ENCODE measurements around the gene SCRN2. TPM values are rescaled to one million over a fixed set of nuclear protein-coding genes. Genes with fewer than 3 reads are reported as not detected.
A peak's percentile ranks its signal among the peaks of the same experiment; 100 is the strongest.

SCRN2 gene
- total RNA-seq, 1 donor from 2014 or later = 37.8 TPM

DNA sequence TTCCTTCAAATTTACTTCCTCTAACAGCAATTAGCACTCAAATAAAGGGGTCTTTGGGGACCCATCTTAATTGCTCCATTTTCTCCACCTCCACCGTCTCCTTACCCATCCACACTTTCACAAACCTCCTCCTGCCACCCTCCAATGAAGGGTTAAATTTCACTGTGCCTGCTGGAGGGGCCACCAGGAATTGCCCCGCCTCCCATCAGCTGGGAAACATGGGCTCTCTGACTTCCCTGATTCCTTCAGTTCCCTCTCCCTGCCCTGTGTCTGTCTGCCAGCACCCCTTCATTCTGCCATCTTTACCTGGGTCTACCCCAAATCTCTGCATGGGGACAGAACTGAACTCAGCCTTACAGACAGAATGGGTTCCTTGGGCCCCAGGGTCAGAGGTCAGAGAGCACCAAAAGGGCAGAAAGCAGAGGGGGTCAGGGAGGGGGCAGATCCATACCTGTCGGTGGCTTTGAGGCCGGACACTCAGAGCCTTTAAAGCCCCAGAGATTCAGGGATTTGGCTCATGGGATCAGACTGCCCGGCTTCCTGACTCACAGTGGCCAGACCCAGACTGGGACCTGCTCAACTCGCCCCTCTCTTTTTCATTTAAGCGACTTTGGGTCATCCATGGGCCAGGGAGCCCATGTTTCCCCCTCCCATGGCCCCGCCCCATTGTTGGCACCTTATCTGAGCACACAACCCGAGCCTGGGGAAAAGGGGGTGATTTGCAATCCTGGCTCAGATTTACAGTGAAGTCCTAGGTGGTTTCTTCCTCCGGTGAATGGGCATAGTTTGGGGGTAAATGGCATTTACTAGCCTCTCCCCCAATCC lies 37.3 kb upstream of the SCRN2 start:
- TF ChIP-seq, protein P1, sequence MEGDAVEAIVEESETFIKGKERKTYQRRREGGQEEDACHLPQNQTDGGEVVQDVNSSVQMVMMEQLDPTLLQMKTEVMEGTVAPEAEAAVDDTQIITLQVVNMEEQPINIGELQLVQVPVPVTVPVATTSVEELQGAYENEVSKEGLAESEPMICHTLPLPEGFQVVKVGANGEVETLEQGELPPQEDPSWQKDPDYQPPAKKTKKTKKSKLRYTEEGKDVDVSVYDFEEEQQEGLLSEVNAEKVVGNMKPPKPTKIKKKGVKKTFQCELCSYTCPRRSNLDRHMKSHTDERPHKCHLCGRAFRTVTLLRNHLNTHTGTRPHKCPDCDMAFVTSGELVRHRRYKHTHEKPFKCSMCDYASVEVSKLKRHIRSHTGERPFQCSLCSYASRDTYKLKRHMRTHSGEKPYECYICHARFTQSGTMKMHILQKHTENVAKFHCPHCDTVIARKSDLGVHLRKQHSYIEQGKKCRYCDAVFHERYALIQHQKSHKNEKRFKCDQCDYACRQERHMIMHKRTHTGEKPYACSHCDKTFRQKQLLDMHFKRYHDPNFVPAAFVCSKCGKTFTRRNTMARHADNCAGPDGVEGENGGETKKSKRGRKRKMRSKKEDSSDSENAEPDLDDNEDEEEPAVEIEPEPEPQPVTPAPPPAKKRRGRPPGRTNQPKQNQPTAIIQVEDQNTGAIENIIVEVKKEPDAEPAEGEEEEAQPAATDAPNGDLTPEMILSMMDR (conservative IDR thresholded peaks at IDR 0.05) = no peak
- Mint-ChIP-seq H3K36me3 (ENCODE audit: low read depth) (no peaks in the 10 kb centered on the region), H3K4me1 (no peaks in the 10 kb centered on the region), H3K9me3 (no peaks in the 10 kb centered on the region), H3K27me3 (ENCODE audit: low read depth) (peaks cover 77% of the 10 kb centered on the region), H3K4me3 (no peak overlapping the region), H3K27ac (ENCODE audit: unreplicated experiment) (no peak overlapping the region)
- no peak for DNase-seq (ENCODE audit: low read depth, low spot score)

DNA sequence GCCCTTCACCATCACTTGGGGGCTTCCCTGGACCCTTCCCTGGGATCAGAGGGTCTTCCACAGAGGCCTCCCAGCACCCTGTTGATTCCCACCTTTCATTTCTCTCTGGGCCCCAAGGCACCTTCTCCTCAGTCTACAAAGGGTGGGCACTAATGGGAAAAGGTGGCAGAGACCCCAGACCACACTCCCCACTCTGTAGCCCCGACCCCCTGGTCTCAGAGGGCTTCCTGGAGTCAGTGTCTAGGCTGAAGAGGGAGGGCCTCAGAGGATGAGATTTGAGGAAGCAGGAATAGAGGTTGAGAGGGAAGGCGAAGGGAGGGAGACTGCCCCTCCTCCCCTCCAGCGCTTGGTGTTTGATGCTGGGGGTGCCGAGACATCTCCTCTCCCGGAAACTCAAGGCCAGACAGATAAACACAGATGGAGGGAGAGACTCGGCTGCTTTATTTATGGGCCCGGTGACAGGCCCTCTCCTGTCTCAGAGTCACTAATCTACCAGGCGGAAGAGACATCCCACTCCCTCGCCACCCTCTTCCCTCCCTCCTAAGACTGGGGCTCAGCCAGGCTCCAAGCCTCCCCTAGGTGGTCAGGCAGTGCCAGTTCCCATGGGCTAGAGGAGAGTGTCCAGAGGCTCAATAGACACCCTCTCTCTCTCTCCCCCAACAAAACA lies 36.4 kb upstream of the SCRN2 start:
- H3K4me1 Mint-ChIP-seq = no peaks in the 10 kb centered on the region
- H3K27ac Mint-ChIP-seq (ENCODE audit: unreplicated experiment) = no peak overlapping the region
- no peak overlapping the region for H3K4me3 Mint-ChIP-seq
- TF ChIP-seq, protein P1 (conservative IDR thresholded peaks at IDR 0.05) = no peak
- DNase-seq (ENCODE audit: low read depth, low spot score) = no peak
- peaks cover 80% of the 10 kb centered on the region for H3K27me3 Mint-ChIP-seq (ENCODE audit: low read depth)
- no peaks in the 10 kb centered on the region for H3K9me3 Mint-ChIP-seq
- H3K36me3 Mint-ChIP-seq (ENCODE audit: low read depth) = no peaks in the 10 kb centered on the region

DNA sequence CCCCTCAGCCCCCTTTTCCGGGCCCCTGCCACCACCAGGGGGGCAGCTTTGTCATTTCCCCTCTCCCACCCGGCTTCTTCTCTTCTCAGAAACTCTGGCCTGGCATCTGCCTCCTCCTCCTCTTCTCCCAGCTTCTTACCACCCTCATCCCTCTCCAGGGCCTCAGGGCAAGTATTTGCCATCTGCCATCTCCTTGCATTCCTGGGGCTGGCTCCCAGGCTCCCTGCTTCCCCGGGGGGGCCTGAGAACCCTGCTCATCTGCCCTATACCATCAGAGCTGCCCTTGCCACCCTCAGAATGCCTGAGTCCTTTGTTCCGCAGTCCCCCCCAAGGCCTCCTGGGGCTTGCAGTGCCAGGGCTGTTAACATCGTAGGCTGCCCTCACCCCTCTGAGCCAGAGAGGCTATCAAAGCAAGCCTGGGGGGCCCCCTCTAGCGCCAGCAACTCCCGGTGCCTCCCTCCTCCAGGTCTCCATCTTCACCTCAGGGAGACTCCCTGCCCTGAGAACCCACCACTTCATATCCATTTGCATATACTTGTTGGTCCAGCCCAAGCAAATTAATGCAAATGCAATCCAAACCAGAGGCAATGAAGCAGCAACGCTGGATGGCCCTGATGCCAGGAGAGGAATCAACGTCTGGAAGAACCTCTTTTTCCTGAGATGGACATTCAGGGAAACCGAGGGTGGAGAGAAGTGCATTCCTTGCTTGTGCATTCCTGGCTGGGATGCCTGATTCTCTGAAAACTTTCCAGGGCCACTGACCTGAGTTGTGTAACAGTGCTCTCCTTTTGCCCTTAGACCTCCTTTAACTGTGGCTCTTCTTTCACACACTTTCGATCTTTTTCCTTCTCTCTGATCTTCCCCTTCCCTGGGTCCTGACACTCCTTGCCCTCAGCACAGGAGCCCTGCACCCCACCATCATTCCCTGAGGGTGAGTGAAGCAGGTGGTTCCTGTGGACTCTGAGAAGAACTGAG lies 34.2 kb upstream of the SCRN2 start:
- Mint-ChIP-seq H3K4me1 (peaks cover under 1% of the 10 kb centered on the region), H3K27me3 (ENCODE audit: low read depth) (peaks cover 85% of the 10 kb centered on the region), H3K9me3 (no peaks in the 10 kb centered on the region), H3K27ac (ENCODE audit: unreplicated experiment) (peak overlapping the region; percentile 76), H3K4me3 (no peak overlapping the region), H3K36me3 (ENCODE audit: low read depth) (no peaks in the 10 kb centered on the region)
- DNase-seq (ENCODE audit: low read depth, low spot score) = no peak
- TF ChIP-seq, protein P1 (conservative IDR thresholded peaks at IDR 0.05) = no peak

DNA sequence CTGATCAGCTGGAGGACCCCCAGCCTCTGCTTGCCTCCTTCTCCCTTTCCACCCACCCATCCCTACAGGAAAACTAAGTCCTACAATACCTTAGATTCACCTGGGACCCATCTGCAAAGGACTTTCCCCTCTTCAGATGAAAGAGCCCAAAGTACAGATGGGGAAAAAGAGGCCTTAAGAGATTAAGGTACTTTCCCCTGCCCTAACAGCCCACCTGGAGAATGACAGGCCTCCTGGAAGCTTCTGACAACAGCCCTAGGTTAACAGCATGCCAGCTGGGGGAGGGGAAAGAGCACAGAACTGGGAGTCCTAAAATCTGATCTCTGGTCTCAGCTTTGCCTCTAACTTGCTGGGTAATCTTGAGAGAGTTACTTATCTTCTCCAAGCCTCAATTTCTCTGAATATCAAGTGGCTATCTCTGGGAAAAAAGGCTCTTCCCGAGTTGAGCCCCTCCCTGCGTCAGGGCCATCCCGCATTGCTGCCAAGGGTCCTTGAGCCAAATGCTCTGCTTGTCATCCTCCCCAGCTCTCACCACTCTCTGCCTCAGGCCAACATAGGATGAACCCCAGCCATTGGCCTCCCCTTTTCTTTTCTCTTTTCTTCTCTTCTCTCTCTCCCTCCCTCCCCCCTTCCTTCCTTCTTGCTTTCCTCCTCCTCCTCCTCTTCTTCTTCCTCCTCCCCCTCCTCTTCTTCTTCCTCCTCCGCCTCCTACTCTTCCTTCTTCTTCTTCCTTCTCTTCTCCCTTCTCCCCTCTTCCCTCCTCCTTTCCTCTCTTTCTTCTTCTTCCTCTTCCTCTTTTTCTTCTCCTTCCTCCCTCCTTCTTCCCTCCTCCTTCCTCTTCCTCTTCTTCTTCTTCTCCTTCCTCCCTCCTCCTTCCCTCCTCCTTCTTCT lies 32.4 kb upstream of the SCRN2 start:
- Mint-ChIP-seq H3K27me3 (ENCODE audit: low read depth) (peaks cover 91% of the 10 kb centered on the region), H3K27ac (ENCODE audit: unreplicated experiment) (no peak overlapping the region), H3K9me3 (no peaks in the 10 kb centered on the region), H3K36me3 (ENCODE audit: low read depth) (no peaks in the 10 kb centered on the region), H3K4me1 (peaks cover 5% of the 10 kb centered on the region), H3K4me3 (no peak overlapping the region)
- DNase-seq (ENCODE audit: low read depth, low spot score) = no peak
- TF ChIP-seq, protein P1 (conservative IDR thresholded peaks at IDR 0.05) = no peak
